GM06990 (cell line): ENCODE data around the gene CHAD.

Experiments used
- DNase-seq: peaks from one replicate; pipeline ENCODE4 v3.0.0-alpha.2; 2011; ENCODE audit not compliant: insufficient read length; ENCODE audit errors: extremely low read depth
- H3K27me3 ChIP-seq: replicated peaks from 2 replicates; pipeline ENCODE4 v1.6.0; 2011; ENCODE audit warnings: low read length; ENCODE audit not compliant: control insufficient read depth, insufficient read depth
- H3K36me3 ChIP-seq: 2 replicates; pipeline ENCODE4 v1.5.1; 2011; ENCODE audit warnings: low read length; ENCODE audit not compliant: control insufficient read depth, insufficient read depth
- H3K4me3 ChIP-seq: replicated peaks from 2 replicates; pipeline ENCODE4 v1.5.1; 2011; ENCODE audit warnings: low read depth, mild to moderate bottlenecking, control low read depth, low read length
- CTCF ChIP-seq: IDR thresholded peaks from 2 replicates; pipeline ENCODE4 v1.5.1; 2011; ENCODE audit warnings: low read length, control low read depth, mild to moderate bottlenecking, inconsistent platforms; ENCODE audit not compliant: insufficient read depth, poor library complexity, severe bottlenecking

The CHAD gene

GRCh38 chr17:50466371-50467113 is 2.1 kb downstream of the CHAD start:
- H3K36me3 ChIP-seq = no peaks in the 10 kb centered on the region
- no peak for TF ChIP-seq CTCF
- no peak for DNase-seq
- no peak overlapping the region for H3K4me3 ChIP-seq
- no peaks in the 10 kb centered on the region for H3K27me3 ChIP-seq

- no peak for DNase-seq
- H3K27me3 ChIP-seq = no peaks in the 10 kb centered on the region
- TF ChIP-seq CTCF = no peak
Measured at GRCh38 chr17:50465635-50466034, 3.0 kb downstream of the CHAD start.

GRCh38 chr17:50465171-50465570 is 3.5 kb downstream of the CHAD start:
- H3K27me3 ChIP-seq = no peaks in the 10 kb centered on the region
- H3K36me3 ChIP-seq = no peaks in the 10 kb centered on the region
- no peak for TF ChIP-seq CTCF
- no peak overlapping the region for H3K4me3 ChIP-seq
- DNase-seq = no peak

More at GRCh38 chr17:50465635-50466034, 3.0 kb downstream of the CHAD start:
- Histone ChIP-seq H3K36me3 (no peaks in the 10 kb centered on the region), H3K4me3 (no peak overlapping the region)

- no peak overlapping the region for H3K4me3 ChIP-seq
- DNase-seq = no peak
- H3K36me3 ChIP-seq = no peaks in the 10 kb centered on the region
- no peaks in the 10 kb centered on the region for H3K27me3 ChIP-seq
- no peak for TF ChIP-seq CTCF
Measured at GRCh38 chr17:50464736-50465135, 3.9 kb downstream of the CHAD start.

- no peaks in the 10 kb centered on the region for H3K27me3 ChIP-seq
- no peak for DNase-seq
- no peaks in the 10 kb centered on the region for H3K36me3 ChIP-seq
- H3K4me3 ChIP-seq = no peak overlapping the region
- TF ChIP-seq CTCF = no peak
Measured at GRCh38 chr17:50464121-50464520, 4.6 kb downstream of the CHAD start.
